Measurements from ENCODE around the gene MYL6. TPM values are rescaled to one million over a fixed set of nuclear protein-coding genes. Genes with fewer than 3 reads are reported as not detected.
A peak's percentile ranks its signal among the peaks of the same experiment; 100 is the strongest.
"Not testable (repeated sequence)": the region's sequence is repeated elsewhere in the genome, so short reads cannot be mapped to it uniquely, and the experiment has no call there.

Gene MYL6
- polyA plus RNA-seq, 10 donors: 1,255 to 1,671 (median 1,389) TPM

DNA sequence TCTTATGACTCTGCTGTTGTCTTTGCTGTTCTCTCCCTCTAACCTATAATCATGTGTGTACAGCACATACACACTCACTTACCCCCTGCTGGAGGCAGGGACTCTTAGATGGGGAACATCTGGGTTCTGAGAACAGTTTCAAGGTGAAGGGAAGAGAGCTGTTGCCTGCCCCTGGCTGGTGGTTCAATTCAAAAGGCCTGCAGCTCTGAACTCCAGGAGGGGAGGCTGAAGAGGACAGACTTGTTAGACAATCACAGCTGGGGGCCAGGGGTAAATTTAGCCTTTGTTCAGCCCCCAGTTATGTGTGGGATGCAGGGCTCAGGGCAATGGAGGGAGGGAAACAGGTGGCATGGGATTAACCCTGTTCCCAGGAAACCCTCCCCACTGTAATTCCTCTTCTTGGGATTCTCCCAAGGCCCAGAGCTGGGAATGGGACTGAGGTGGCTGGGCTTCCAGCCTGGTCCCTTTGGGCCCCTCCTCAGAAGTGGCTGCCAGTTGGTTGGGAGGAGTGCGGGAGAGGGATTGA lies 3.9 kb upstream of the MYL6 start:
- peak in 1 of 3 donors; percentile 33 for DNase-seq

DNA sequence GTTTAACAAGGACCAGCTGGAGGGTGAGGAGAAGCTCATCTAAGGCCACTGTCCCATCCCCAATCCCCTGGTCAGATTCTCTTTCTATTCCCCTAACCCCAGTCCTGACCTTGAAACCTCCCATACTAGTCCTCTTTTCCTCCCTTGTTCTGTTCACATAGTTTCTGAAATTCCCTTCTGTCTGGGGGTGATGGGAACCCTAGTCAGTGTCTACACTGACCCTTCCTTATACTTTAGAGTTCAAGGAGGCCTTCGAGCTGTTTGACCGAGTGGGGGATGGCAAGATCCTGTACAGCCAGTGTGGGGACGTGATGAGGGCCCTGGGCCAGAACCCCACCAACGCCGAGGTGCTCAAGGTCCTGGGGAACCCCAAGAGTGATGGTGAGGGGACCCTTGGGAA lies 3.3 kb upstream of the MYL6 start:
- DNase-seq: no peak

GRCh38 chr12:56155256-56155845 lies 2.8 kb upstream of the MYL6 start:
- no peak for DNase-seq

- DNase-seq: not testable (repeated sequence)
Measured at GRCh38 chr12:56156464-56157200, 1.5 kb upstream of the MYL6 start.

GRCh38 chr12:56157201-56158028 lies 744 bp upstream of the MYL6 start:
- peak; percentile 86 to 96 (median 89) for DNase-seq

GRCh38 chr12:56158926-56159461 lies 835 bp downstream of the MYL6 start:
- DNase-seq: peak; percentile 61 to 78 (median 77)

- DNase-seq: peak in 1 of 3 donors; percentile 16
Measured at GRCh38 chr12:56159482-56160192, 1.5 kb downstream of the MYL6 start.

- peak in 1 of 3 donors; percentile 21 for DNase-seq
Measured at GRCh38 chr12:56160193-56160763, 2.1 kb downstream of the MYL6 start.

- no peak for DNase-seq
Measured at GRCh38 chr12:56160894-56161689, 2.9 kb downstream of the MYL6 start.

DNA sequence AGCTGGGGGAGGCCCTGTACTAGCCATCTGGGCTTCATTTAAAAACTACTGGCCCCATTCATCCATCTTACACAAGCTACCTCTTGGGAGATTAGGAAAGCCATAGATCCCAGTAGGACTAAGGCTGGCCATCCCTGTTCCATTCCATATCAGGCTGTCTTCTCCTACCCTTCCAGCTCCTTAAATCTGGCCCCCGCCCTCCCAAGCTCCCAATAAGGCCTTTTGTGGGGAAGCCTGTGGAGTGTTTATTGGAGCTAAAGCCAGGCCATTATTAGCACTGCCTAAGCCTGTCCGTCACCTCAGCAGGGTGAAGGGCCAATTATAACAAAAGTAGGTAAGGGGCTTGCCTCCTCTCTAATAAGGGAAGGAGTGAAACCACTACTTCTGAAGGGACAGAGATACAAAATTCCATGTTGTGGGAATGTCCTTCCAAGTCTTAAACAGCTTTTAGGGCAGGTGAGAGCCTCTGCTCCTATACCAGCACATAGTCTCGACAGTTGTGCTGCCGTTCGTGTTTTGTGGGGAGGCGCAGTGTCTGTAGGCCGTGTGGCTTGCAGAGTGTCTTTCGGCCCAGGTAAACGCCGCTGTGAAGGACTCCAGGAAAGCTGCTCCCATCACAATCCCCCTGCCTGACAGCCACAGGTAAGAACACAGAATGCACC lies 3.7 kb downstream of the MYL6 start:
- DNase-seq: no peak

DNA sequence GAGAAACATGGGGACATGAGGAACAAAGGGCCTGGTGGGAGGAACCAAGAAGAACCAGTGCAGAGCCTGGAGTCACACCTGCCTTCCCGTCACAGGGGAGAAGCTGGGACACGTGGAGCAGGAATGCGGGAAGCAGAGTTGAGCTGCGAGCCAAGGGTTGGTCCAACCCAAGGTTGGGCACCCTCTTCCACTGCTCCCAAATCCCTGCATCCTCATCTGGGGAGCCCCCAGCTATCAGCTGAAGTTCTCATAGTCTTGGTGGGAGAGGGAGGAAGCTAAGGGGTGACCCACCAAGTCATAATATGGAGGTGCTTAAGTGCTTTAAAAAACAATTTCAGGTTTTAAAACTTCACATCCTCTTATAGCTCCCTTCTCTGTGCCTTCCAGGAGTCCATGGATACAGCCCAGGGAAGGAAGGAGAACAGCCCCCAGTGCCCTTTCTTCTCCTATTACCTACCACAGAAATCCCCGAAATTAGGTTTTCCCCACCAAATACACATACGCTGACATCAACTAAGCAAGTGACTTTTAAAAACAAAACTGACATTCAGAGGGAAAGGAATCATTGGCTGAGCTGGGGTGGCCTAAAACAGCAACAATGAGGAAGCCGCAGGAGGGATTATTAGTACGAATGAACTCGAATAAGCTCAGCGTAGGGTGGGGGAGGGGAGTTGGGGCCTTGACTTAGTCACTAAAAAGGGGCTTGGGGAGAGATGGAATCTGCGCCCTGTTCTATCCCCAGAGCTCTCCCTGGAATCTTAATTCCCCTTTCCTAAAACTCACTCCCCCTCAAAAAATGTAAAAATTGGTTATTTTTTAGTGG lies 4.5 kb downstream of the MYL6 start:
- DNase-seq: no peak

DNA sequence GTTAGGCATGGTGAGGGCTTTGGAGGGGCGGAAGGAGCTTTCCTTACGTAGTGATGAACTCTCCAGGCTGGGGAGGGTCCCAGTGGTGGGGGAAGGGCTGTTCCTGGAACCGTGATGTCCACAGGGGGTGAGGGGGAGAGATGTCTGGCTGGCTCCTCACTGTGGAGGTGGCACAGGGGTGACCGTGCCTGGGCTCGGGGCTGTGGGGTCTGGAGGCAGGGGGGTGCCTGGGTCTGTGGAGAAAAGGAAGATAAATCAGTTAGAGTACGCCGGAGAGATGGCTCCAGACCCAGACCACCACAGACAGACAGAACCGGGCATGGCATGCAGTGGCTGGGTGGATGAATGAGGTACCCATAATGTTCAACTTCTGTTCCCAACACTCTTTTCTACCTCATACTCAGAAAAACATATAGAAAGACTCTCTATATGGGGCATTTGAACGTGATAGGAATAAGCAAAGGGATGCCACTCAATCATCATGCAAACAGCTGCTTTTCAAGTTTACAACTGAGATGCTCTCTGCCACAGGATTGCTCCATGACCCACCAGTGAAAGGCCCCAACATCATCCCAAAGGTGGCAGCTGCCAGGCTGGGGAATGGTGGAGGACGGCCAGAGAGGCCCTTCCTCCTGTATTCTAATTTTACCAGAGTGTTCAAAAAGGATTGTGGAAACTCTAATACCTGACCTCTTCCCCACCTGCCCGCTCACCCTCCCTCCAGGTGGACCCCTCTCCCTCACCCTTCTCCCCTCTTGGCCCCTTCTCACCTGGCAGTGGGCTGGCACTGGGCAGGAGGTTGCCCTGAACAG lies 5.6 kb downstream of the MYL6 start:
- DNase-seq: no peak

- no peak for DNase-seq
Measured at GRCh38 chr12:56164345-56164729, 6.2 kb downstream of the MYL6 start.

- DNase-seq: no peak
Measured at GRCh38 chr12:56165369-56165768, 7.2 kb downstream of the MYL6 start.

GRCh38 chr12:56169229-56169759 lies 11.1 kb downstream of the MYL6 start:
- no peak for DNase-seq

DNA sequence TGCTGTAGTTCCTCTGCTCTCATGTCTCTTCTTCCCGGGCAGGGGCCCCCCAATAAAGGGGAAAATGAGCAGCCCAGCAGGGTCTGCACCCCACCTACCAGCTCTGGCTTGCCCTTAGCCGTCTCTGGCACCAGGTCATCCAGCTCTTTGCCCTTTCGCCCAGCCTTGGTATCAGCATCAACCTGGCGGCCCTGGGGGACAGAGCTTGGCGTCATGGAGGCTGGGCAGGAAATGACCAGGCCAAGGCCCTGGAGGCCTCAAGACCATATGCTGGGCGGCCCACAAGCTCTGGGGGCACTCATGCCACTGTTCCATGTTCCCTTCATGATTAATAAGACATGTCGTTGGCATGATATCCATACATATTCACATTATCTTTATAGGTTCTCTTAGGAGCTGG lies 14.7 kb downstream of the MYL6 start:
- no peak for DNase-seq

GRCh38 chr12:56178347-56178746 lies 20.2 kb downstream of the MYL6 start:
- no peak for DNase-seq

DNA sequence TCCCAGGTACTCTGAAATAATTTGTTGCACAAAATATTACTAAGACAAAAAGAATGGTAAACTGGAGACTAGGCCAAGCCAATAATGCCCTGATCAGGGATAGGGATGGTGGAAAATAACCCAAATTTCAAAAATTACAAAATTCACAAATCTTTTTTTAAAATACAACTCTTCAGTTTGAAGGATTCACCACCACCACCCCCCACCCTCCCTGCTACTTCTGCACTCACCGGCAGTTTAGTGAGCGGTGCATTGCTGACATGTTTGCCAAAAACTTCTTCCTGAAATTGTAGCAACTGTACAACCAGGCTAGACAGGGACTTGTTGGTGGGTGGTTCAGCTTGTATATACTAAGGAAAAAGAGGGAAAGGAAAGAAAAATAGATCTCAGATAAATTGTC lies 28.8 kb downstream of the MYL6 start:
- DNase-seq: no peak

Data from muscle of back (tissue), 11 donors.